Measurements from ENCODE around the gene MUC5AC. TPM values are rescaled to one million over a fixed set of nuclear protein-coding genes. Genes with fewer than 3 reads are reported as not detected.

Gene MUC5AC
- polyA plus RNA-seq, 1 donor from 2014 or later = not detected

GRCh38 chr11:1224111-1224490 lies 66.3 kb downstream of the MUC5AC start:
- Histone ChIP-seq H3K79me2 (replicated peaks; ENCODE audit: insufficient read depth, low read length) (no peaks in the 10 kb centered on the region), H4K20me1 (ENCODE audit: insufficient read depth) (no peaks in the 10 kb centered on the region), H3K9ac (ENCODE audit: low read length) (no peak overlapping the region), H2AFZ (ENCODE audit: low read depth, low read length) (no peak overlapping the region), H3K9me3 (ENCODE audit: low read length) (no peaks in the 10 kb centered on the region), H3K9me2 (ENCODE audit: insufficient read depth, low read length) (no peaks in the 10 kb centered on the region), H3K36me3 (ENCODE audit: insufficient read depth, low read length) (no peaks in the 10 kb centered on the region), H3F3A (ENCODE audit: insufficient read depth, low read length, poor library complexity, severe bottlenecking) (no peaks in the 10 kb centered on the region), H3K27me3 (ENCODE audit: insufficient read depth, low read depth, low read length) (no peaks in the 10 kb centered on the region), H3K4me3 (ENCODE audit: low read length) (no peak overlapping the region), H3K27ac (ENCODE audit: low read length) (no peak overlapping the region), H3K4me2 (ENCODE audit: low read length) (no peak overlapping the region)
- TF ChIP-seq REST (IDR thresholded peaks at IDR 0.05; ENCODE audit: borderline replicate concordance) = no peak
- TF ChIP-seq EZH2 (IDR thresholded peaks at IDR 0.05; ENCODE audit: borderline replicate concordance, insufficient read depth, low read length, poor library complexity, severe bottlenecking) = no peak
- TF ChIP-seq EP300 (conservative IDR thresholded peaks at IDR 0.05; ENCODE audit: poor library complexity, severe bottlenecking) = no peak
- no peak for TF ChIP-seq MXI1 (conservative IDR thresholded peaks at IDR 0.05; ENCODE audit: poor library complexity, severe bottlenecking)
- no peak for TF ChIP-seq TAF1 (IDR thresholded peaks at IDR 0.05; ENCODE audit: low read depth)
- no peak for TF ChIP-seq CTCF (IDR thresholded peaks at IDR 0.05; ENCODE audit: poor library complexity, severe bottlenecking)
- no peak for TF ChIP-seq RAD21 (conservative IDR thresholded peaks at IDR 0.05)

GRCh38 chr11:1224491-1225385 lies 67.0 kb downstream of the MUC5AC start:
- Histone ChIP-seq H3K4me3 (ENCODE audit: low read length) (no peak overlapping the region), H4K20me1 (ENCODE audit: insufficient read depth) (no peaks in the 10 kb centered on the region), H3F3A (ENCODE audit: insufficient read depth, low read length, poor library complexity, severe bottlenecking) (no peaks in the 10 kb centered on the region), H3K27me3 (ENCODE audit: insufficient read depth, low read depth, low read length) (no peaks in the 10 kb centered on the region), H2AFZ (ENCODE audit: low read depth, low read length) (no peak overlapping the region), H3K79me2 (replicated peaks; ENCODE audit: insufficient read depth, low read length) (no peaks in the 10 kb centered on the region), H3K9me3 (ENCODE audit: low read length) (no peaks in the 10 kb centered on the region), H3K9me2 (ENCODE audit: insufficient read depth, low read length) (no peaks in the 10 kb centered on the region), H3K36me3 (ENCODE audit: insufficient read depth, low read length) (no peaks in the 10 kb centered on the region), H3K4me2 (ENCODE audit: low read length) (no peak overlapping the region), H3K27ac (ENCODE audit: low read length) (no peak overlapping the region), H3K9ac (ENCODE audit: low read length) (no peak overlapping the region)
- TF ChIP-seq RAD21 (conservative IDR thresholded peaks at IDR 0.05) = no peak
- TF ChIP-seq SMC3 (conservative IDR thresholded peaks at IDR 0.05; ENCODE audit: poor library complexity) = no peak
- TF ChIP-seq CTCF (IDR thresholded peaks at IDR 0.05; ENCODE audit: poor library complexity, severe bottlenecking) = no peak
- no peak for TF ChIP-seq TAF1 (IDR thresholded peaks at IDR 0.05; ENCODE audit: low read depth)
- TF ChIP-seq REST (IDR thresholded peaks at IDR 0.05; ENCODE audit: borderline replicate concordance) = no peak
- no peak for TF ChIP-seq EP300 (conservative IDR thresholded peaks at IDR 0.05; ENCODE audit: poor library complexity, severe bottlenecking)
- no peak for TF ChIP-seq EZH2 (IDR thresholded peaks at IDR 0.05; ENCODE audit: borderline replicate concordance, insufficient read depth, low read length, poor library complexity, severe bottlenecking)
- no peak for TF ChIP-seq POLR2AphosphoS5 (IDR thresholded peaks at IDR 0.05)
- TF ChIP-seq MXI1 (conservative IDR thresholded peaks at IDR 0.05; ENCODE audit: poor library complexity, severe bottlenecking) = no peak
